ENCODE results near the gene FHOD3.
"Not testable (repeated sequence)": the region's sequence is repeated elsewhere in the genome, so short reads cannot be mapped to it uniquely, and the experiment has no call there.

Gene FHOD3

GRCh38 chr18:36706134-36706881 lies 408.8 kb downstream of the FHOD3 start:
- no peak for DNase-seq (ENCODE audit: low read depth in 2 of 2)

DNA sequence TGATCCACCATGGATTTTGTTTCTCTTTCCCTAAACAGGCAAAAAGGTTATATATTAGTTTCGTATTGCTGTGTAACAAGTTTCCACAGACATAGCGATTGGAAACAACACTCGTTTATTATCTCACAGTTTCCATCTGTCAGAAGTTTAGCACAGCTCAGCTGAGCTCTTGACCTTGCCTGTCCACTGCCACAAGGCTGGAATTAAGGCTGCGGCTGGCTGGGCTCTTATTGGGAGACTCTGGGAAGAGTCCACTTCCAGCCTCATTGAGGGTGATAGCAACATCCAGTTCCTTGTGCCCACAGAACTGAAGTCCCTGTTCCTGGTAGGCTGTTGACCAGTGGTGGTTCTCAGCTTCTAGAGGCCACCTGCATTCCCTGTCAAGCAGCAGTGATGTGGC lies 410.9 kb downstream of the FHOD3 start:
- no peak for DNase-seq (ENCODE audit: low read depth in 2 of 2)

DNA sequence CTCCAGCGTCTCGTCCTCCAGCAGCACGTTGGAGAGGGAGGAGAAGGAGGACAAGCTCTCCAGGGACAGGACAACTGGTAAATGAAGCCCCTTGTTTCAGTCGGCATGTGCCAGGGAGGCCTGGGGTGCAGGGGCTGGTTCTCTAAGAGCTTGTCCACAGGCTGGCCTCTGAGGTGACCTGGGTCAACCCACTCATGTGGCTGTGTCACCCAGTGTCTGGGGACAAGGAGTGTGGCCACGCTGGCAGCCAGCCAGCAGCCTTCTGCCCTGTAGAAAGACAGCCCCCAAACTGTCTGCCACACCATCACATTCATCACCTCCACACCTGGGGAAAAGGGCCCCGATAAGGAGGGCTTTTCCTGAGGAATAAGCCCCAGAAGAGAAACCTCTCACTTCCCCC lies 411.8 kb downstream of the FHOD3 start:
- no peak for DNase-seq (ENCODE audit: low read depth in 2 of 2)

DNA sequence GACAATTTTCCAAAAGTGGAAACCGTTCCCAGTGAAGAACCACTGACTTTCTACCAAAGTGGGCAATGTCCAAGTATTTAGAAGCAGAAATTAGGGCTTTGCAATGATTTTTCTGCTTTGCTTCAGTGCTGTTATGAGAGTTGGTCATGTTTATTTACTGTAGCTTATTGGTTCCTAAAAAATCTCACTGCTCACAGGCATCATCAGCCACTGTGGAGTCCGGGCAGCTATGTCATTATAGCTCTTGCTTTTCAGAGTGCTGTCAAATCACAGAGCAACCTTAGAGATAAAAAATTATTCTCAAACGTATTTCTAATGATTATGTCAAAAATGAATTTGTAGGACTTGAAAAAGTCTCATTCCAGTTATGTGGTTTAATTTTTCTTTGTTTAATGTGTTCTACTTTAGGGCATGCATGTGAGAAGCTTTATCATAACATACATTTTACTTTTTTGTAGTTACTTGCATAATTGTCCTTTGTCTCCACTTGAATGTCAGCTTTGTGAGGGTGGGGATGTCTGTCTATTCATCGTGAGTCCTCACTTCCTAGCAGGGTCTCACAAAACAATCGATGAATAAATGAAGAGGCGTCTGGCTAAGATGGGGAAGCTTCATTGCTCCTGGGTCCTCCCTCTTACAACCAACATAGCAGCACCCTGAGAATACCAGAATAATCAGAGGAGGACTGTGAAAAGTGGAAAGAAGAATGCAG lies 413.7 kb downstream of the FHOD3 start:
- DNase-seq (ENCODE audit: low read depth in 2 of 2): no peak

DNA sequence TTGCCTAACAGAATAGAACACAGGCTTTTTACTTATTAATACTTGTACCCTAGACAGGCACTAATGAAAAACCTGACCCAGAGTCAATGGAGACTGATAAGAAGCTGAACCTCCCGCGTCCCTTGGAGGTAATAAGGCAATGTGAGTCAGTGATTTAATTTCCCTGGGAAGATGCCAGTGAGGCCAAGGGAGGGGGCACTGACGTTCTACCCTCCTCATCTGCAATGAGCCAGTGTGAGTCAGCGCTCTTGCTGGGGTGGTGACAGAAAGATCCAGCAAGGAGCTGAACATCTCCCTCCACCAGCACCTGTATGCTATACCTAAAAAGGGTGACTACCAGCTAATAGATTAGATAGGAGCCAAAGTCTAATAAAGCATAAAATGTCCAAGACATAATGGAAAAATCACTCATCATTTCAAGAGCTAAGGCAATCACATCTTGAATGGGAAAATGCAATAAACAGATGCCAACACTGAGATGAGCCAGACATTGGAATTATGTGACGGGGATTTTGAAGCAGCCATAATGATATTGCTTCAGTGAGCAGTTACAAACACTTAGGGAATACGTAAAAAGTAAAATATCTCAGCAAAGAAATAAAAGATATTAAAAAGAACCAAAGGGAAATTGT lies 414.4 kb downstream of the FHOD3 start:
- peak; percentile 50 to 56 for DNase-seq (ENCODE audit: low read depth in 2 of 2)

DNA sequence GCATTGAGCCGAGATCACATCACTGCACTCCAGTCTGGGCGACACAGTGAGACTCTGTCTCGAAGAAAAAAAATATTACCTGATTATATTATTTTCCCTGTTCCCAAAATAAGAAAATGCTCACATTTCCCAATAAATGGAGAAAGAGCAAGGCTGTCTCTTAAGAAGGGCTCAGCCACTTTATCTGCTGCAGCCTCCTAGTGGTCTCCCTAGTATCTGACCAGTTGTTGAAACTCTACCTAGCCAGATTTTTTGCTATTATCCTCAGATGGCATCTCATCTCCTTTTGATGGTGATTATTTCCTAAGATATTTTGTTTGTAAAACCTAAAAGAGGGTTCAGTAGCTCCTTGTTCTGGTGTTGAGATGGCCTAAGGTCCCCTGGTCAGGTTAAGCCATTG lies 417.0 kb downstream of the FHOD3 start:
- DNase-seq (ENCODE audit: low read depth in 2 of 2): no peak

GRCh38 chr18:36717422-36718110 lies 420.1 kb downstream of the FHOD3 start:
- DNase-seq (ENCODE audit: low read depth in 2 of 2): no peak

- no peak for DNase-seq (ENCODE audit: low read depth in 2 of 2)
Measured at GRCh38 chr18:36718705-36719328, 421.3 kb downstream of the FHOD3 start.

- DNase-seq (ENCODE audit: low read depth in 2 of 2): no peak
Measured at GRCh38 chr18:36719630-36720029, 422.1 kb downstream of the FHOD3 start.

DNA sequence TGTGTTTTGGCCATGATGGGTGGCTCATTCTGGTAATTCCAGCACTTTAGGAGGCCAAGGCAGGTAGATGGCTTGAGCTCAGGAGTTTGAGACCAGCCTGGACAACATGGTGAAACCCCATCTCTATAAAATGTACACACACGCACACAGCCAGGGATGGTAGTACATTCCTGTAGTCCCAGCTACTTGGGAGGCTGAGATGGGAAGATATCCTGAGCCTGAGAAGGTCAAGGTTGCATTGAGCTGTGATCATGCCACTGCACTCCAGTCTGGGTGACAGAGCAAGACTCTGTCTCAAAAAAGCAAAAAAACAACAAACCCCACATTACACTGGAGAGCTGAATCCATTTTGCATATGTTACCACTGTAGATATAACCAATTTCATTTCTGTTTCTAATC lies 423.8 kb downstream of the FHOD3 start:
- not testable (repeated sequence) for DNase-seq (ENCODE audit: low read depth in 2 of 2)

- DNase-seq (ENCODE audit: low read depth in 2 of 2): no peak
Measured at GRCh38 chr18:36724169-36724568, 426.7 kb downstream of the FHOD3 start.

DNA sequence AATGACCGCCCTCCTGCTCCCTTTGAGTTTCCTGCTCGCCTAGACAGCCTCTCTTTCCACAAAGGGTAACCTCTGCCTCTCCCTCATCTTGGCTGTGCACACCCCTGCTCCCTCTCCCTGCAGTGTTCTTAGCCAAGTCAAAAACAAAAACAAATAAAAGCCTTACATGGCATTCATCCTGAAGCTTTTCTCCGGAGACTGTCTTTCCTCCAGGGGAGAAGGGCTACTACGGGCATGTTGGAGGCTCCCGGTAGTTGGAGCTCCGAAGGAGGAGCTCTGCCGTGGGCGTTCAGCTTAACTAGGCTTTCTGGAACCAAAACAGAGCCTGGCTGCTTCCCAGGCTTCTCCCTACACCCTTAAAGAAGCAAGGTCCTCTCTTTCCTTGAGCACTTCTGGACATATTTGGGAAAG lies 427.1 kb downstream of the FHOD3 start:
- no peak for DNase-seq (ENCODE audit: low read depth in 2 of 2)

DNA sequence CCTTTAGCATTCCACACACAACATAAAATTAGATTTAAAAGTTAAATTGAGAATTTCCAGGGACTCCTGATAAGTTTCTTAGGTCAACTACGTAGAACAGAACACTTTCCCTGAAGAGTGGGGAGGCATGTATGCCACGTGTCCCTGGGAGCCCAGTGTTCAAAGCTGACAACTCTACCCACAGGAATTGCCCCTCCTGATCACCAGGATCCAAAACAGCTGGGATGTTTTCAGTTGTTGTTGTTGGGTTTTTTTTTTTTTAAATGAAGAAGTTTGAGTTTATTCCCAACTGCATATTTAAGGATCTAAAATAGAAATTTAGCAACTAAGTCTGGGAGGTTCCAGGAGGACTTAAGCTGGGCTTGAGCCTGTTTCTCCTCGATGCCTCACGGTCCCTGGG lies 430.8 kb downstream of the FHOD3 start:
- DNase-seq (ENCODE audit: low read depth in 2 of 2): no peak

DNA sequence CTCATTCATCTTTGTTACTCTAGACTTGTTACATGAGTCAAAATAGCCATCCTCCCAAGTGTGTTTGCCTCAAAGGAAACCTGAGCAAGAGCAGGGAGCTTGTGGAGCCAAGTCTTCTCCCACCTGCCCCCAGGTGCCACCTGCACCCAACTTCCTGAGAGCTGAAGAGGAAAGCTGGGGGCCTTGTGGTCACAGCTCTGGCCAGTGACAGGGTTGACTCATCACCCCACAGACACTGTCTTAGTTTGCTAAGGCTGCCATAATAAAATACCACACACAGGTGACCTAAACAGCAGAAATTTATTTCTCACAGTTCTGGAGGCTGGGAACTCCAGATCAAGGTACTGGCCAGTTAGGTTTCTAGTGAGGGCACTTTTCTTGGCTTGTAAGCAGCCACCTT lies 431.7 kb downstream of the FHOD3 start:
- DNase-seq (ENCODE audit: low read depth in 2 of 2): no peak

- no peak for DNase-seq (ENCODE audit: low read depth in 2 of 2)
Measured at GRCh38 chr18:36732264-36732663, 434.8 kb downstream of the FHOD3 start.

- no peak for DNase-seq (ENCODE audit: low read depth in 2 of 2)
Measured at GRCh38 chr18:36733150-36733549, 435.6 kb downstream of the FHOD3 start.

GRCh38 chr18:36734596-36734995 lies 437.1 kb downstream of the FHOD3 start:
- DNase-seq (ENCODE audit: low read depth in 2 of 2): no peak

- DNase-seq (ENCODE audit: low read depth in 2 of 2): no peak
Measured at GRCh38 chr18:36735130-36735529, 437.6 kb downstream of the FHOD3 start.

DNA sequence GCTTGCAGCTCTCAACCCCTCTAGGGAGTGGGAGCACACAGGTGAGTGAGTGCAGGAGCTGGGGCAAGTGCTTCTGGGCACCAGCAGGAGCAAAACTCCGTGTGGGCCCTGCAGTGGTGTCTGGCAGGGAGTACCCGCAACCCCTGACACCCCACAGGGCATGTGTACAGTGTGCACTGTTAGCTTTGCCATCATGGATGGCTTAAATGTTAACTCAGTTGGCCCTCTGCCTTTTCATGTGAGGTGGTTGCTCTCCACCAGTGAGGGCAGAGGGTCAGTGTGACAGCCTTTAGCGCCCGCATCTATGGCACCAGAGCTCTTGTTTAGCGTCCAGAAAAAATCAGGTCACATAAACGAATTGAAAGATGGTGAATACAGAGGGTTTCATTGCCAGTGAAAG lies 438.6 kb downstream of the FHOD3 start:
- DNase-seq (ENCODE audit: low read depth in 2 of 2): no peak

DNA sequence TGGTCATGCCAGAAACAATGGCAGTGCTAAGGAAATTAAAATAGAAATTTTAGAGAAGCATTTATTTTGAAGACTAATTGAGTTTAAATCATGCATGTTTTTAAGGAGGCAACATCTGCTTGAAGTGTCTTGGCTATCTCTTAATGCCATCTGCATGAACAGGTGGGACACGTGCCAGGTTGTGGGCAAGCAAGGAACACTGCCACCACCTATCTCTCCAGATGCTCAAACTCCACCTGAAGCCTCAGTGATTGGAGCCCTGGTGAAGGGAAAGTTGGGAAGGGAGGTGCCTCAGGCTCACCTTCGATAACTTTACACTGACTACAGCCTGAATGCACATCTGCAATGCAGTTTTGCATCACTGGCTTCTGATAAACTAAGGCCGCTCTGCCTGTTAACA lies 439.8 kb downstream of the FHOD3 start:
- no peak for DNase-seq (ENCODE audit: low read depth in 2 of 2)

- peak in 1 of 2 experiments; percentile 1 for DNase-seq (ENCODE audit: low read depth in 2 of 2)
Measured at GRCh38 chr18:36744261-36744876, 446.9 kb downstream of the FHOD3 start.
